Measurements from ENCODE around the gene IL9R. TPM values are rescaled to one million over a fixed set of nuclear protein-coding genes. Genes with fewer than 3 reads are reported as not detected.

The IL9R gene
- total and polyA plus RNA-seq, 2 of the 4 experiments (the other 2 are of a cell fraction): 0.05 TPM; not detected in 1

DNA sequence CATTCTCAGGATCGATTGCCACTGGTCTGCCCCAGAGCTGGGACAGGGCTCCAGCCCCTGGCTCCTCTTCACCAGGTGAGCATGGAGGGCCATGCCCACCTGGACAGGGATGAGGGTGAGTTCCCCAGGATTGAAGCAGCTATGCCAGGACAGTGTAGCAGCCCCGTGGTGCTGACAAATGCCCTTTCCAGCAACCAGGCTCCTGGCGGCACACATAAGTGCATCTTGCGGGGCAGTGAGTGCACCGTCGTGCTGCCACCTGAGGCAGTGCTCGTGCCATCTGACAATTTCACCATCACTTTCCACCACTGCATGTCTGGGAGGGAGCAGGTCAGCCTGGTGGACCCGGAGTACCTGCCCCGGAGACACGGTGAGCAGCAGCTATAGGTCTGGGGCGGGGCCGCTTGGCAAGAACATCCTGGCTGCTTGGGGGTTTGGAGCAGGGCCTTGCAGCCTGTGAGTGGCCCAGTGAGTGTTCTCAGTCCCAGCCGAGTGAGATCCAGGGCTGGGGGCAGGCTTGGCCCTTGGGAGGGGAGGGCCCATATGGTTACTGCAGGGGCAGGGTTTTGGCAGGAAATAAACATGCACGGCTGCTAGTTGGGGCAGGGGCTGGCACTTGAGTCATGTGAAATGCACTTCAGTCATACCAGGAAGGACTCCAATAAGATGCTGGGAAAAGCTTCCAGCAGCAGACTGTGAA lies 6.1 kb downstream of the IL9R start:
- H3K4ac ChIP-seq (ENCODE audit: low read depth, low read length): no peak overlapping the region
- in situ Hi-C loops (cut with MboI; ENCODE audit: low sequenced_read_pairs) (no loop called here), intact Hi-C loops (cut with micrococcal nuclease) (no loop called here), dilution Hi-C loops (cut with HindIII; ENCODE audit: low sequenced_read_pairs, unreplicated experiment) (no loop called here)
- H3K27ac ChIP-seq (ENCODE audit: insufficient read depth, low read length): no peak overlapping the region
- no peak overlapping the region for H2AK9ac ChIP-seq (replicated peaks; ENCODE audit: low read depth, low read length, poor library complexity)
- H3K14ac ChIP-seq (replicated peaks; ENCODE audit: low read depth, low read length): no peak overlapping the region
- H2BK15ac ChIP-seq (ENCODE audit: low read depth, low read length): no peak overlapping the region
- H2AK5ac ChIP-seq (ENCODE audit: low read depth, low read length): no peak overlapping the region
- H2AFZ ChIP-seq (replicated peaks; ENCODE audit: low read length, poor library complexity): no peak overlapping the region
- WGBS, 2 experiments (ENCODE audit: extremely low coverage in 2 of 2, insufficient read length in 1 of 2): 71% methylated on average over 3 of the region's 14 CpGs; no CpG with 5 or more reads in 1 of the 2 experiments
- H4K5ac ChIP-seq (ENCODE audit: low read depth, low read length): no peak overlapping the region
- no peak overlapping the region for H4K8ac ChIP-seq (ENCODE audit: low read depth in 2 of 2, low read length in 2 of 2)
- no peaks in the 10 kb centered on the region for H3K27me3 ChIP-seq (ENCODE audit: control insufficient read depth, insufficient read depth, low read length)
- TF ChIP-seq NFE2L2 (IDR thresholded peaks at IDR 0.05; ENCODE audit: low read depth, low read length) (no peak), MAFK (IDR thresholded peaks at IDR 0.05; ENCODE audit: low read depth, low read length) (no peak), MAZ (IDR thresholded peaks at IDR 0.05; ENCODE audit: borderline replicate concordance, low read depth, low read length) (no peak), SMC3 (IDR thresholded peaks at IDR 0.05; ENCODE audit: low read depth, low read length) (no peak), CHD1 (IDR thresholded peaks at IDR 0.05; ENCODE audit: low read depth, low read length) (no peak), RFX5 (IDR thresholded peaks at IDR 0.05; ENCODE audit: low read depth, low read length) (no peak), FOS (IDR thresholded peaks at IDR 0.05; ENCODE audit: low read depth, low read length) (no peak), CEBPB (IDR thresholded peaks at IDR 0.05; ENCODE audit: low read depth, low read length) (no peak), RCOR1 (IDR thresholded peaks at IDR 0.05; ENCODE audit: insufficient replicate concordance, low read length) (no peak), MXI1 (IDR thresholded peaks at IDR 0.05; ENCODE audit: borderline replicate concordance, low read depth, low read length) (no peak)
- TF ChIP-seq, protein P1, sequence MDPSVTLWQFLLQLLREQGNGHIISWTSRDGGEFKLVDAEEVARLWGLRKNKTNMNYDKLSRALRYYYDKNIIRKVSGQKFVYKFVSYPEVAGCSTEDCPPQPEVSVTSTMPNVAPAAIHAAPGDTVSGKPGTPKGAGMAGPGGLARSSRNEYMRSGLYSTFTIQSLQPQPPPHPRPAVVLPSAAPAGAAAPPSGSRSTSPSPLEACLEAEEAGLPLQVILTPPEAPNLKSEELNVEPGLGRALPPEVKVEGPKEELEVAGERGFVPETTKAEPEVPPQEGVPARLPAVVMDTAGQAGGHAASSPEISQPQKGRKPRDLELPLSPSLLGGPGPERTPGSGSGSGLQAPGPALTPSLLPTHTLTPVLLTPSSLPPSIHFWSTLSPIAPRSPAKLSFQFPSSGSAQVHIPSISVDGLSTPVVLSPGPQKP (IDR thresholded peaks at IDR 0.05; ENCODE audit: borderline replicate concordance, low read depth, low read length): no peak
- TF ChIP-seq, protein P2, sequence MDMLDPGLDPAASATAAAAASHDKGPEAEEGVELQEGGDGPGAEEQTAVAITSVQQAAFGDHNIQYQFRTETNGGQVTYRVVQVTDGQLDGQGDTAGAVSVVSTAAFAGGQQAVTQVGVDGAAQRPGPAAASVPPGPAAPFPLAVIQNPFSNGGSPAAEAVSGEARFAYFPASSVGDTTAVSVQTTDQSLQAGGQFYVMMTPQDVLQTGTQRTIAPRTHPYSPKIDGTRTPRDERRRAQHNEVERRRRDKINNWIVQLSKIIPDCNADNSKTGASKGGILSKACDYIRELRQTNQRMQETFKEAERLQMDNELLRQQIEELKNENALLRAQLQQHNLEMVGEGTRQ (IDR thresholded peaks at IDR 0.05; ENCODE audit: low read depth, low read length): no peak
- TF ChIP-seq, protein P3, sequence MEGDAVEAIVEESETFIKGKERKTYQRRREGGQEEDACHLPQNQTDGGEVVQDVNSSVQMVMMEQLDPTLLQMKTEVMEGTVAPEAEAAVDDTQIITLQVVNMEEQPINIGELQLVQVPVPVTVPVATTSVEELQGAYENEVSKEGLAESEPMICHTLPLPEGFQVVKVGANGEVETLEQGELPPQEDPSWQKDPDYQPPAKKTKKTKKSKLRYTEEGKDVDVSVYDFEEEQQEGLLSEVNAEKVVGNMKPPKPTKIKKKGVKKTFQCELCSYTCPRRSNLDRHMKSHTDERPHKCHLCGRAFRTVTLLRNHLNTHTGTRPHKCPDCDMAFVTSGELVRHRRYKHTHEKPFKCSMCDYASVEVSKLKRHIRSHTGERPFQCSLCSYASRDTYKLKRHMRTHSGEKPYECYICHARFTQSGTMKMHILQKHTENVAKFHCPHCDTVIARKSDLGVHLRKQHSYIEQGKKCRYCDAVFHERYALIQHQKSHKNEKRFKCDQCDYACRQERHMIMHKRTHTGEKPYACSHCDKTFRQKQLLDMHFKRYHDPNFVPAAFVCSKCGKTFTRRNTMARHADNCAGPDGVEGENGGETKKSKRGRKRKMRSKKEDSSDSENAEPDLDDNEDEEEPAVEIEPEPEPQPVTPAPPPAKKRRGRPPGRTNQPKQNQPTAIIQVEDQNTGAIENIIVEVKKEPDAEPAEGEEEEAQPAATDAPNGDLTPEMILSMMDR (conservative IDR thresholded peaks at IDR 0.05; ENCODE audit: low read depth, low read length): no peak
- no peak for DNase-seq
- H3K4me3 ChIP-seq (ENCODE audit: insufficient read depth, low read depth, low read length): no peak overlapping the region
- H4K91ac ChIP-seq (ENCODE audit: insufficient read depth, low read depth, low read length): no peak overlapping the region
- H3K9ac ChIP-seq (ENCODE audit: low read depth, low read length): no peak overlapping the region
- no peak overlapping the region for H3K56ac ChIP-seq (ENCODE audit: extremely low read depth, insufficient read depth, low read length)
- H3K18ac ChIP-seq (ENCODE audit: low read depth, low read length): no peak overlapping the region
- no peaks in the 10 kb centered on the region for H3K4me1 ChIP-seq (ENCODE audit: control insufficient read depth, insufficient read depth, low read length)
- BruUV-seq (replicated peaks): no TSS peak
- CTCF ChIA-PET: no interaction called here
- peaks cover 3% of the 10 kb centered on the region; the same call in 1 of the 2 replicates for H3K9me3 ChIP-seq (ENCODE audit: control insufficient read depth, insufficient read depth, low read length)
- no peak overlapping the region for H2BK5ac ChIP-seq (ENCODE audit: low read depth, low read length, poor library complexity, severe bottlenecking)
- H3K36me3 ChIP-seq (ENCODE audit: control insufficient read depth, insufficient read depth, low read length): no peaks in the 10 kb centered on the region
- H2BK120ac ChIP-seq (ENCODE audit: low read depth, low read length): no peak overlapping the region
- no peaks in the 10 kb centered on the region for H3K79me1 ChIP-seq (ENCODE audit: low read depth in 1 of 2, low read length in 2 of 2)
- H3K23ac ChIP-seq (ENCODE audit: low read depth, low read length): no peak overlapping the region
- H2BK20ac ChIP-seq (ENCODE audit: low read depth, low read length): no peak overlapping the region
- no peaks in the 10 kb centered on the region for H3K9me1 ChIP-seq (ENCODE audit: insufficient read depth, low read length)
- H4K20me1 ChIP-seq (ENCODE audit: insufficient read depth, low read length): no peaks in the 10 kb centered on the region
- no peak for ATAC-seq (ENCODE audit: low read depth)
- H3K4me2 ChIP-seq (ENCODE audit: low read depth, low read length): no peak overlapping the region
- POLR2A ChIA-PET (ENCODE audit: unreplicated experiment): no interaction called here
